HepG2 (cell line): ENCODE measurements around the gene TLDC2. TPM values are rescaled to one million over a fixed set of nuclear protein-coding genes. Genes with fewer than 3 reads are reported as not detected.
A peak's percentile ranks its signal among the peaks of the same experiment; 100 is the strongest.

Source experiments
- AHR ChIP-seq: IDR thresholded peaks from 2 replicates; pipeline ENCODE4 v1.6.1; 2018; ENCODE audit warnings: missing genetic modification reagents, missing compliant biosample characterization
- ATF7 ChIP-seq, 2 experiments: fragments of 450-650 bp in 1 of 2; sonication (generic) in 1 of 2; formaldehyde crosslinking in 1 of 2; IDR thresholded peaks; 2 replicates each; pipeline versions ENCODE4 v1.4.0 to v1.6.1; 2016 to 2020; ENCODE audit warnings: antibody characterized with exemption in 1 of 2, mild to moderate bottlenecking in 1 of 2, missing genetic modification reagents in 1 of 2
- CCAR2 ChIP-seq: fragments of 200-400 bp; formaldehyde crosslinking; optimal IDR thresholded peaks from 2 replicates; pipeline ENCODE3; 2018; ENCODE audit warnings: low read depth, mild to moderate bottlenecking, low read length, moderate library complexity
- ESRRA ChIP-seq: sonication (generic); formaldehyde crosslinking; IDR thresholded peaks from 2 replicates; pipeline ENCODE4 v1.5.1; 2020; ENCODE audit warnings: mild to moderate bottlenecking, low read depth, missing genetic modification reagents
- FOXK1 ChIP-seq: sonication (generic); formaldehyde crosslinking; IDR thresholded peaks from 2 replicates; pipeline ENCODE4 v1.4.0; 2020; ENCODE audit warnings: low read depth, missing genetic modification reagents, borderline replicate concordance
- HDAC1 ChIP-seq: sonication (generic); formaldehyde crosslinking; IDR thresholded peaks from 2 replicates; pipeline ENCODE4 v1.5.1; 2020; ENCODE audit warnings: mild to moderate bottlenecking, missing genetic modification reagents
- HOXA9 ChIP-seq: sonication (generic); formaldehyde crosslinking; IDR thresholded peaks from 2 replicates; pipeline ENCODE4 v1.8.1; 2022; ENCODE audit warnings: missing genetic modification reagents, mild to moderate bottlenecking, moderate library complexity, borderline replicate concordance
- PHF21A ChIP-seq: sonication (generic); formaldehyde crosslinking; IDR thresholded peaks from 2 replicates; pipeline ENCODE4 v1.5.0; 2020; ENCODE audit warnings: mild to moderate bottlenecking, missing genetic modification reagents
- POLR2A ChIP-seq, 2 experiments: IDR thresholded peaks; 2 replicates each; pipeline ENCODE4 v1.6.1; 2011; ENCODE audit warnings: low read depth in 2 of 2, low read length in 2 of 2, mild to moderate bottlenecking in 1 of 2, moderate library complexity in 1 of 2; ENCODE audit not compliant: insufficient read depth in 1 of 2
- RXRA ChIP-seq: sonication (generic); formaldehyde crosslinking; IDR thresholded peaks from 2 replicates; pipeline ENCODE4 v1.5.1; 2020; ENCODE audit warnings: missing genetic modification reagents
- SMAD1 ChIP-seq: sonication (generic); formaldehyde crosslinking; IDR thresholded peaks from 2 replicates; pipeline ENCODE4 v1.4.0; 2020; ENCODE audit warnings: missing genetic modification reagents, low read depth, mild to moderate bottlenecking, borderline replicate concordance
- TBX2 ChIP-seq: sonication (generic); formaldehyde crosslinking; IDR thresholded peaks from 2 replicates; pipeline ENCODE4 v1.5.0; 2020; ENCODE audit warnings: missing genetic modification reagents, mild to moderate bottlenecking, borderline replicate concordance
- THAP7 ChIP-seq: sonication (generic); formaldehyde crosslinking; IDR thresholded peaks from 2 replicates; pipeline ENCODE4 v1.8.1; 2023; ENCODE audit warnings: mild to moderate bottlenecking, missing genetic modification reagents
- ZNF496 ChIP-seq: sonication (generic); formaldehyde crosslinking; IDR thresholded peaks from 2 replicates; pipeline ENCODE4 v1.8.1; 2023; ENCODE audit warnings: mild to moderate bottlenecking, moderate library complexity, missing genetic modification reagents; ENCODE audit not compliant: insufficient replicate concordance
- ZNF513 ChIP-seq: sonication (generic); formaldehyde crosslinking; conservative IDR thresholded peaks from 2 replicates; pipeline ENCODE4 v1.5.0; 2020; ENCODE audit warnings: missing genetic modification reagents
- ZNF557 ChIP-seq: sonication (generic); formaldehyde crosslinking; IDR thresholded peaks from 2 replicates; pipeline ENCODE4 v1.4.0; 2020; ENCODE audit warnings: missing genetic modification reagents
- polyA plus RNA-seq, 8 experiments: library from polyadenylated mRNA; depleted of rRNA in 3 of 8; stranded (reverse) in 7 of 8; unstranded in 1 of 8; fragments of >200 nt; fragmentation: Illumina TruSeq in 4 of 8; extraction: Trizol in 4 of 8; gene quantifications; 2 replicates each; pipeline versions ENCODE4 v1.2.1 to v1.2.3, GENCODE V29; 2011 to 2016; ENCODE audit warnings: low read depth in 4 of 8, missing spikeins in 1 of 8, mixed read lengths in 1 of 8; ENCODE audit not compliant: insufficient read depth in 1 of 8
- total RNA-seq, 5 experiments: library from RNA; depleted of rRNA; stranded (reverse); fragments of >200 nt; fragmentation: Illumina TruSeq; extraction: Trizol; gene quantifications; 2 replicates each; pipeline ENCODE4 v1.2.3, GENCODE V29; 2016; ENCODE audit warnings: low read depth in 1 of 5
- TF ChIP-seq, protein P1 (sequence below): sonication (generic); formaldehyde crosslinking; IDR thresholded peaks from 2 replicates; pipeline ENCODE4 v1.4.0; 2020; ENCODE audit warnings: missing genetic modification reagents, mild to moderate bottlenecking, borderline replicate concordance
- TF ChIP-seq, protein P2 (sequence below): sonication (generic); formaldehyde crosslinking; IDR thresholded peaks from 2 replicates; pipeline ENCODE4 v1.5.1; 2020; ENCODE audit warnings: mild to moderate bottlenecking, moderate library complexity, missing genetic modification reagents
- TF ChIP-seq, protein P3 (sequence below): sonication (generic); formaldehyde crosslinking; IDR thresholded peaks from 2 replicates; pipeline ENCODE4 v1.4.0; 2020; ENCODE audit warnings: missing genetic modification reagents

TLDC2 gene
- total and polyA plus RNA-seq, 2 of the 13 experiments (the other 11 are each of a cell fraction or from before 2014, with no cell fraction given) = 1.5 to 1.6 TPM

DNA sequence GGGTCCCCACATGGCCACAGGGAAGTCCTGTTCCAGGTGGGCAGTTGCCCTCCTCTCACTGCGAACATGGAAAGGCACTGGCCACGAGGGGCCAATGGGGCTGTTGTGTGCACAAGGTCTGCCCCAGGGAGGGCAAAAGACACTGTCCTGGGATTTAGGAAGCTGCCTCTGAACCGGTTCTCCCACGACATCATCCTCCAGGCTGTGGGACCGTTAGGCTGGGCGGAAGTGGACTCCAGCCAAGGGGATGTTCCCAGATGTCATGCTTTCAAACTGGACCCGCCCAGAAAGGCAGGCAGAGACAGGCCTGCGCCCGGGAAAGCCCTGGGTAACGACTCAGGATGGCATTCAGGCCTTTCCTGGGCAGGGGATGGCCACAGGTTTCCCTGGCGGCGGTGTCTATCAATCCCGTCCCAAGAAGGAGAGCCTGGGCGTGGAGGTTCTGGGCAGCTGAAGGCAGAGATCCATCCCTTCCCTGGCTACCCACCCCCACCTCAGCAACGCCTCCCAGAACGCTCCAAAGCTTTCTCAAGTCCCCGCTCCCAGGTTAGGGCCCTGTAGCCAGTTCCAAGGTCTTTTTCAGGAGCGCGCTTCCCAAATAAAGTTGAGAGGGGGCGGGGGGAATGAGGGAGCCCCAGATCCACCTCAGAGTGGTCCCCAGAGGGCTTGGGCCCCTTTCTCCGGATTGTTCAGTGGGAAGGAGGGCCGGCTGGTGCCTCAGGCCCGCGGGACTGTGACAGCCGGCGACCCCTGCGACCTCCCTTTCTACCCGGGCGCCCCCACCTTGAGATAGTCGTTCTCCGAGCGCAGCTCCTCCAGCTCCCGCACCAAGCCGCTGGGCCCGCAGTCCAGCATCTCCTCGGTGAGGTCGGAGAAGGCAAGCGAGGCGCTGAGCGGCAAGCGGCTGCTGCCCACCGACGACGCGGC, 13.8 kb upstream of the TLDC2 start (continued):
- TF ChIP-seq, protein P1, sequence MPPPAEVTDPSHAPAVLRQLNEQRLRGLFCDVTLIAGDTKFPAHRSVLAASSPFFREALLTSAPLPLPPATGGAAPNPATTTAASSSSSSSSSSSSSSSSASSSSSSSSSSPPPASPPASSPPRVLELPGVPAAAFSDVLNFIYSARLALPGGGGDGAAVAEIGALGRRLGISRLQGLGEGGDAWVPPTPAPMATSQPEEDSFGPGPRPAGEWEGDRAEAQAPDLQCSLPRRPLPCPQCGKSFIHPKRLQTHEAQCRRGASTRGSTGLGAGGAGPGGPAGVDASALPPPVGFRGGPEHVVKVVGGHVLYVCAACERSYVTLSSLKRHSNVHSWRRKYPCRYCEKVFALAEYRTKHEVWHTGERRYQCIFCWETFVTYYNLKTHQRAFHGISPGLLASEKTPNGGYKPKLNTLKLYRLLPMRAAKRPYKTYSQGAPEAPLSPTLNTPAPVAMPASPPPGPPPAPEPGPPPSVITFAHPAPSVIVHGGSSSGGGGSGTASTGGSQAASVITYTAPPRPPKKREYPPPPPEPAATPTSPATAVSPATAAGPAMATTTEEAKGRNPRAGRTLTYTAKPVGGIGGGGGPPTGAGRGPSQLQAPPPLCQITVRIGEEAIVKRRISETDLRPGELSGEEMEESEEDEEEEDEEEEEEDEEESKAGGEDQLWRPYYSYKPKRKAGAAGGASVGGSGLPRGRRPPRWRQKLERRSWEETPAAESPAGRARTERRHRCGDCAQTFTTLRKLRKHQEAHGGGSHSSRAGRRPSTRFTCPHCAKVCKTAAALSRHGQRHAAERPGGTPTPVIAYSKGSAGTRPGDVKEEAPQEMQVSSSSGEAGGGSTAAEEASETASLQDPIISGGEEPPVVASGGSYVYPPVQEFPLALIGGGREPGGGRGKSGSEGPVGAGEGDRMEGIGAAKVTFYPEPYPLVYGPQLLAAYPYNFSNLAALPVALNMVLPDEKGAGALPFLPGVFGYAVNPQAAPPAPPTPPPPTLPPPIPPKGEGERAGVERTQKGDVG (CRISPR knock-in tag) = peak; percentile 77; the same call in 1 of the 2 replicates
- TF ChIP-seq CCAR2 (peak; percentile 61), SMAD1 (CRISPR knock-in tag) (peak; percentile 9; the same call in 1 of the 2 replicates), HOXA9 (CRISPR knock-in tag) (no peak), RXRA (CRISPR knock-in tag) (peak; percentile 71), ZNF496 (no peak), POLR2A (IDR thresholded peaks at IDR 0.05; ENCODE audit: insufficient read depth in 1 of 2, low read depth in 2 of 2, low read length in 2 of 2) (peak; percentile 83 to 86), THAP7 (CRISPR knock-in tag) (peak; percentile 84; the same call in 1 of the 2 replicates), AHR (0 out of 2 replicates have a peak, but pooled peaks have one; percentile 32), HDAC1 (peak; percentile 85), ZNF557 (0 out of 2 replicates have a peak, but pooled peaks have one; percentile 44), ZNF513 (0 out of 2 replicates have a peak, but pooled peaks have one; percentile 18), PHF21A (CRISPR knock-in tag) (peak; percentile 81; the same call in 1 of the 2 replicates), ESRRA (0 out of 2 replicates have a peak, but pooled peaks have one; percentile 36), FOXK1 (0 out of 2 replicates have a peak, but pooled peaks have one; percentile 26), TBX2 (CRISPR knock-in tag) (peak; percentile 64), ATF7 (IDR thresholded peaks at IDR 0.05) (no peak), ATF7 (CRISPR knock-in tag; IDR thresholded peaks at IDR 0.05) (peak; percentile 12; the same call in 1 of the 2 replicates)
- TF ChIP-seq, protein P2, sequence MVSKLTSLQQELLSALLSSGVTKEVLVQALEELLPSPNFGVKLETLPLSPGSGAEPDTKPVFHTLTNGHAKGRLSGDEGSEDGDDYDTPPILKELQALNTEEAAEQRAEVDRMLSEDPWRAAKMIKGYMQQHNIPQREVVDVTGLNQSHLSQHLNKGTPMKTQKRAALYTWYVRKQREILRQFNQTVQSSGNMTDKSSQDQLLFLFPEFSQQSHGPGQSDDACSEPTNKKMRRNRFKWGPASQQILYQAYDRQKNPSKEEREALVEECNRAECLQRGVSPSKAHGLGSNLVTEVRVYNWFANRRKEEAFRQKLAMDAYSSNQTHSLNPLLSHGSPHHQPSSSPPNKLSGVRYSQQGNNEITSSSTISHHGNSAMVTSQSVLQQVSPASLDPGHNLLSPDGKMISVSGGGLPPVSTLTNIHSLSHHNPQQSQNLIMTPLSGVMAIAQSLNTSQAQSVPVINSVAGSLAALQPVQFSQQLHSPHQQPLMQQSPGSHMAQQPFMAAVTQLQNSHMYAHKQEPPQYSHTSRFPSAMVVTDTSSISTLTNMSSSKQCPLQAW (CRISPR knock-in tag) = peak; percentile 53; the same call in 1 of the 2 replicates
- TF ChIP-seq, protein P3, sequence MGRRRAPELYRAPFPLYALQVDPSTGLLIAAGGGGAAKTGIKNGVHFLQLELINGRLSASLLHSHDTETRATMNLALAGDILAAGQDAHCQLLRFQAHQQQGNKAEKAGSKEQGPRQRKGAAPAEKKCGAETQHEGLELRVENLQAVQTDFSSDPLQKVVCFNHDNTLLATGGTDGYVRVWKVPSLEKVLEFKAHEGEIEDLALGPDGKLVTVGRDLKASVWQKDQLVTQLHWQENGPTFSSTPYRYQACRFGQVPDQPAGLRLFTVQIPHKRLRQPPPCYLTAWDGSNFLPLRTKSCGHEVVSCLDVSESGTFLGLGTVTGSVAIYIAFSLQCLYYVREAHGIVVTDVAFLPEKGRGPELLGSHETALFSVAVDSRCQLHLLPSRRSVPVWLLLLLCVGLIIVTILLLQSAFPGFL (CRISPR knock-in tag) = 0 out of 2 replicates have a peak, but pooled peaks have one; percentile 57
